HCT116 (cell line): ENCODE data around the gene TPSD1. TPM values are rescaled to one million over a fixed set of nuclear protein-coding genes. Genes with fewer than 3 reads are reported as not detected.

ENCODE experiments used
- ATAC-seq: fragments of 200-7000 bp; cut with Tn5 transposase; 2 replicates; pipeline ENCODE4 v1.9.1; 2020; ENCODE audit warnings: mild to moderate bottlenecking, moderate library complexity
- BruUV-seq: library from RNA; stranded (reverse); fragments of 400-500 nt; replicated peaks from 2 replicates; lab custom pipeline; 2021; lab: Mats Ljungman, UMichigan
- CTCF ChIA-PET: fragments of 300-600 bp; sonication (Branson Sonifier 250); formaldehyde crosslinking; loops from one replicate; lab custom pipeline; 2021; ENCODE audit warnings: antibody characterized with exemption; lab: Charles Lee
- POLR2A ChIA-PET: fragments of 300-600, 350-600 bp; sonication (Branson Sonifier 250); formaldehyde crosslinking; loops from one replicate; lab custom pipeline; 2021; ENCODE audit warnings: antibody characterized with exemption; lab: Charles Lee
- RAD21 ChIA-PET, 2 experiments: fragments of 300-600 bp; sonication (Branson Sonifier 250); formaldehyde crosslinking; loops; one replicate each; lab custom pipeline; 2023; ENCODE audit warnings: low total read pairs in 2 of 2; ENCODE audit not compliant: uncharacterized antibody in 2 of 2, unreplicated experiment in 2 of 2, low non-redundant PET in 1 of 2; lab: Charles Lee
- DNase-seq: peaks from one replicate; pipeline ENCODE4 v3.0.0-alpha.2; 2010; ENCODE audit warnings: low read depth, low spot score
- H2AFZ ChIP-seq: fragments of 200-600 bp; shearing (Covaris generic), sonication (generic); 2 replicates; pipeline ENCODE4 v1.6.1; 2017; ENCODE audit warnings: low read depth, mixed run types, mixed read lengths, antibody characterized with exemption, low read length; ENCODE audit not compliant: poor library complexity, severe bottlenecking
- H3K27ac ChIP-seq: 2 replicates; pipeline ENCODE4 v1.5.1; 2012; ENCODE audit warnings: low read depth, low read length
- H3K27me3 ChIP-seq: fragments of 200-600 bp; sonication (generic); 2 replicates; pipeline ENCODE4 v1.6.1; 2016; ENCODE audit warnings: mixed run types, low read length, mixed read lengths; ENCODE audit not compliant: insufficient read depth
- H3K36me3 ChIP-seq, 2 experiments: fragments of 200-500 bp in 1 of 2; fragments of 200-600 bp in 1 of 2; sonication (Bioruptor generic) in 1 of 2; sonication (generic) in 1 of 2; 2 replicates each; pipeline versions ENCODE4 v1.5.1 to v1.6.1; 2014 to 2016; ENCODE audit warnings: low read length in 2 of 2, inconsistent platforms in 1 of 2, mixed read lengths in 1 of 2, mixed run types in 1 of 2; ENCODE audit not compliant: insufficient read depth in 2 of 2, control insufficient read depth in 1 of 2
- H3K4me1 ChIP-seq, 2 experiments: fragments of 200-600 bp in 1 of 2; sonication (generic) in 1 of 2; 2 replicates each; pipeline versions ENCODE4 v1.5.1 to v1.6.1; 2012 to 2017; ENCODE audit warnings: low read length in 2 of 2, inconsistent platforms in 1 of 2, mild to moderate bottlenecking in 1 of 2, mixed read lengths in 1 of 2, mixed run types in 1 of 2, moderate library complexity in 1 of 2; ENCODE audit not compliant: insufficient read depth in 2 of 2, control insufficient read depth in 1 of 2
- H3K4me2 ChIP-seq: fragments of 200-600 bp; sonication (generic); 2 replicates; pipeline ENCODE4 v1.6.1; 2017; ENCODE audit warnings: mixed run types, low read length, mixed read lengths
- H3K4me3 ChIP-seq, 2 experiments: fragments of 200-600 bp in 1 of 2; sonication (generic) in 1 of 2; replicated peaks in 1 of 2; 2 replicates each; pipeline ENCODE4 v1.5.1; 2011 to 2016; ENCODE audit warnings: low read length in 2 of 2, control low read depth in 1 of 2, low read depth in 1 of 2, mild to moderate bottlenecking in 1 of 2, mixed read lengths in 1 of 2, mixed run types in 1 of 2
- H3K79me2 ChIP-seq: fragments of 200-600 bp; sonication (generic); 2 replicates; pipeline ENCODE4 v1.6.1; 2017; ENCODE audit warnings: mild to moderate bottlenecking, mixed run types, low read length, moderate library complexity, mixed read lengths; ENCODE audit not compliant: insufficient read depth
- H3K9ac ChIP-seq: fragments of 200-600 bp; sonication (generic); 2 replicates; pipeline ENCODE4 v1.6.1; 2016; ENCODE audit warnings: low read length, mixed read lengths
- H3K9me2 ChIP-seq: fragments of 200-600 bp; sonication (generic), shearing (Covaris generic); 2 replicates; pipeline ENCODE4 v1.6.1; 2017; ENCODE audit warnings: mixed run types, mild to moderate bottlenecking, moderate library complexity; ENCODE audit not compliant: insufficient read depth
- H3K9me3 ChIP-seq, 2 experiments: fragments of 200-500 bp in 1 of 2; fragments of 200-600 bp in 1 of 2; sonication (Bioruptor generic) in 1 of 2; sonication (generic) in 1 of 2; 2 replicates each; pipeline ENCODE4 v1.6.1; 2014 to 2017; ENCODE audit warnings: low read length in 2 of 2, mixed read lengths in 2 of 2, inconsistent platforms in 1 of 2, low read depth in 1 of 2, mild to moderate bottlenecking in 1 of 2, mixed run types in 1 of 2, moderate library complexity in 1 of 2; ENCODE audit not compliant: control insufficient read depth in 1 of 2, insufficient read depth in 1 of 2
- H4K20me1 ChIP-seq: fragments of 200-600 bp; sonication (generic), shearing (Covaris generic); 2 replicates; pipeline ENCODE4 v1.6.1; 2017; ENCODE audit warnings: mixed run types, mild to moderate bottlenecking, moderate library complexity; ENCODE audit not compliant: insufficient read depth
- CBX3 ChIP-seq: IDR thresholded peaks from 2 replicates; pipeline ENCODE4 v1.6.1; 2012; ENCODE audit warnings: low read depth
- CEBPB ChIP-seq: IDR thresholded peaks from 2 replicates; pipeline ENCODE4 v1.6.1; 2012; ENCODE audit warnings: low read depth
- ELF1 ChIP-seq: IDR thresholded peaks from 2 replicates; pipeline ENCODE4 v1.6.1; 2012; ENCODE audit warnings: low read depth, borderline replicate concordance
- EZH2 ChIP-seq: fragments of 200-600 bp; sonication (generic); IDR thresholded peaks from 2 replicates; pipeline ENCODE4 v1.6.1; 2017; ENCODE audit warnings: antibody characterized with exemption, mixed run types
- FOSL1 ChIP-seq: IDR thresholded peaks from 2 replicates; pipeline ENCODE4 v1.6.1; 2012; ENCODE audit warnings: low read depth
- JUND ChIP-seq: IDR thresholded peaks from 2 replicates; pipeline ENCODE4 v1.6.1; 2012
- POLR2A ChIP-seq: IDR thresholded peaks from 2 replicates; pipeline ENCODE4 v1.7.0; 2011; ENCODE audit warnings: borderline replicate concordance; ENCODE audit not compliant: insufficient read depth, insufficient read length; ENCODE audit errors: extremely low read depth
- RAD21 ChIP-seq: IDR thresholded peaks from 2 replicates; pipeline ENCODE4 v1.6.1; 2012; ENCODE audit warnings: low read depth, mild to moderate bottlenecking
- SIN3A ChIP-seq: IDR thresholded peaks from 2 replicates; pipeline ENCODE4 v1.6.1; 2012; ENCODE audit warnings: low read depth
- SP1 ChIP-seq: IDR thresholded peaks from 2 replicates; pipeline ENCODE4 v1.6.1; 2012; ENCODE audit warnings: low read depth
- SRF ChIP-seq: IDR thresholded peaks from 2 replicates; pipeline ENCODE4 v1.6.1; 2012; ENCODE audit warnings: low read depth
- TCF7L2 ChIP-seq: IDR thresholded peaks from 2 replicates; pipeline ENCODE4 v1.7.0; 2011; ENCODE audit warnings: borderline replicate concordance, inconsistent platforms; ENCODE audit not compliant: insufficient read depth, insufficient read length; ENCODE audit errors: extremely low read depth
- YY1 ChIP-seq: IDR thresholded peaks from 2 replicates; pipeline ENCODE4 v1.6.1; 2011; ENCODE audit warnings: low read length, low read depth, moderate library complexity, mild to moderate bottlenecking; ENCODE audit not compliant: insufficient replicate concordance; ENCODE audit errors: extremely low read depth
- ZNF274 ChIP-seq: fragments of 200-500 bp; sonication (Bioruptor generic); IDR thresholded peaks from 2 replicates; pipeline ENCODE4 v1.6.1; 2014; ENCODE audit warnings: mild to moderate bottlenecking, low read depth, low read length, inconsistent platforms
- intact Hi-C: fragments of 100-400 bp; cut with micrococcal nuclease; formaldehyde crosslinking; loops from 2 replicates; pipeline ENCODE4 v1.10.0; 2022
- total RNA-seq: library from RNA; stranded (reverse); gene quantifications from one replicate; pipeline ENCODE4 v1.2.1, GENCODE V29; 2021; ENCODE audit not compliant: unreplicated experiment
- TF ChIP-seq, protein P1 (sequence below): IDR thresholded peaks from 2 replicates; pipeline ENCODE4 v1.6.1; 2012
- TF ChIP-seq, protein P2 (sequence below): IDR thresholded peaks from 2 replicates; pipeline ENCODE4 v1.6.1; 2012; ENCODE audit warnings: low read depth
- TF ChIP-seq, protein P3 (sequence below): IDR thresholded peaks from 2 replicates; pipeline ENCODE4 v1.6.1; 2012

Gene TPSD1
- total RNA-seq, 1 experiment from 2014 or later, result not detected

DNA sequence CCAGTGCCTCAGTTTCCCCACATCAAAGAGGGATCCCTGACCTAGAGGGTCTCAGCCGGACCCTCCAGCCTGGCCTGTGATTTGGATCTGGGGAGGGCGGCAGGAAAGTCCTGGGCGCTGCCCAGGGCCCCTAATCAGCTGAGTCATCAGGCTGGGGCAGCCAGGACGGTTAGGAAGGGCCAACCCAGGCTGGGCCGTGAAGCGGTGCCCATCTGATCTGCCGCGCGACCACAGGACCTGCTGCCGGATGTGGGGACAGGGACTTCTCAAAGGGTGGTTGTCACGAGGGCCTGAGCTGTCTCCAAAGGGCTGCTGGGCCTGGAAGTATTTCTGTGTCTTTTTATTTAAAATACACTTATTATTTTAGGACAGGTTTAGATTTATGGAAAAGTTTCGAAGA is 11.0 kb upstream of the TPSD1 start:
- TF ChIP-seq FOSL1 (no peak), CEBPB (no peak), JUND (no peak), SRF (no peak), EZH2 (no peak), YY1 (no peak), SIN3A (no peak), ZNF274 (no peak), RAD21 (no peak), CBX3 (no peak), POLR2A (no peak), TCF7L2 (no peak), SP1 (no peak), ELF1 (no peak)
- TF ChIP-seq, protein P1, sequence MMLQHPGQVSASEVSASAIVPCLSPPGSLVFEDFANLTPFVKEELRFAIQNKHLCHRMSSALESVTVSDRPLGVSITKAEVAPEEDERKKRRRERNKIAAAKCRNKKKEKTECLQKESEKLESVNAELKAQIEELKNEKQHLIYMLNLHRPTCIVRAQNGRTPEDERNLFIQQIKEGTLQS, result no peak
- TF ChIP-seq, protein P2, sequence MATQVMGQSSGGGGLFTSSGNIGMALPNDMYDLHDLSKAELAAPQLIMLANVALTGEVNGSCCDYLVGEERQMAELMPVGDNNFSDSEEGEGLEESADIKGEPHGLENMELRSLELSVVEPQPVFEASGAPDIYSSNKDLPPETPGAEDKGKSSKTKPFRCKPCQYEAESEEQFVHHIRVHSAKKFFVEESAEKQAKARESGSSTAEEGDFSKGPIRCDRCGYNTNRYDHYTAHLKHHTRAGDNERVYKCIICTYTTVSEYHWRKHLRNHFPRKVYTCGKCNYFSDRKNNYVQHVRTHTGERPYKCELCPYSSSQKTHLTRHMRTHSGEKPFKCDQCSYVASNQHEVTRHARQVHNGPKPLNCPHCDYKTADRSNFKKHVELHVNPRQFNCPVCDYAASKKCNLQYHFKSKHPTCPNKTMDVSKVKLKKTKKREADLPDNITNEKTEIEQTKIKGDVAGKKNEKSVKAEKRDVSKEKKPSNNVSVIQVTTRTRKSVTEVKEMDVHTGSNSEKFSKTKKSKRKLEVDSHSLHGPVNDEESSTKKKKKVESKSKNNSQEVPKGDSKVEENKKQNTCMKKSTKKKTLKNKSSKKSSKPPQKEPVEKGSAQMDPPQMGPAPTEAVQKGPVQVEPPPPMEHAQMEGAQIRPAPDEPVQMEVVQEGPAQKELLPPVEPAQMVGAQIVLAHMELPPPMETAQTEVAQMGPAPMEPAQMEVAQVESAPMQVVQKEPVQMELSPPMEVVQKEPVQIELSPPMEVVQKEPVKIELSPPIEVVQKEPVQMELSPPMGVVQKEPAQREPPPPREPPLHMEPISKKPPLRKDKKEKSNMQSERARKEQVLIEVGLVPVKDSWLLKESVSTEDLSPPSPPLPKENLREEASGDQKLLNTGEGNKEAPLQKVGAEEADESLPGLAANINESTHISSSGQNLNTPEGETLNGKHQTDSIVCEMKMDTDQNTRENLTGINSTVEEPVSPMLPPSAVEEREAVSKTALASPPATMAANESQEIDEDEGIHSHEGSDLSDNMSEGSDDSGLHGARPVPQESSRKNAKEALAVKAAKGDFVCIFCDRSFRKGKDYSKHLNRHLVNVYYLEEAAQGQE, result no peak
- TF ChIP-seq, protein P3, sequence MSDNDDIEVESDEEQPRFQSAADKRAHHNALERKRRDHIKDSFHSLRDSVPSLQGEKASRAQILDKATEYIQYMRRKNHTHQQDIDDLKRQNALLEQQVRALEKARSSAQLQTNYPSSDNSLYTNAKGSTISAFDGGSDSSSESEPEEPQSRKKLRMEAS, result no peak
- RAD21 ChIA-PET, result no interaction called here
- BruUV-seq, result no TSS peak
- no peak overlapping the region for H3K9ac ChIP-seq
- no peaks in the 10 kb centered on the region for H3K36me3 ChIP-seq
- no peaks in the 10 kb centered on the region for H3K9me2 ChIP-seq
- CTCF ChIA-PET, result no interaction called here
- POLR2A ChIA-PET, result interaction anchor here (0.6 kb wide), 1 partner anchor 27 kb away, joined by 3 read pairs; no protein-coding TSS in a partner anchor
- no peak for DNase-seq
- H3K4me3 ChIP-seq, result no peak overlapping the region
- H3K4me2 ChIP-seq, result no peak overlapping the region
- intact Hi-C loops, result no loop called here
- H2AFZ ChIP-seq, result no peak overlapping the region
- H3K27ac ChIP-seq, result no peak overlapping the region
- H4K20me1 ChIP-seq, result no peaks in the 10 kb centered on the region
- H3K4me1 ChIP-seq, result no peaks in the 10 kb centered on the region
- no peaks in the 10 kb centered on the region for H3K27me3 ChIP-seq
- H3K9me3 ChIP-seq, result no peaks in the 10 kb centered on the region
- no peak for ATAC-seq
- H3K79me2 ChIP-seq, result no peaks in the 10 kb centered on the region
